OCI-LY1 (cell line): ENCODE measurements around the gene RASGEF1C.

Experiments used
- H2AFZ ChIP-seq: fragments of 200-600 bp; sonication (generic), shearing (Covaris generic); 2 replicates; pipeline ENCODE4 v1.6.0; 2014; ENCODE audit warnings: antibody characterized with exemption, mild to moderate bottlenecking, low read length
- H3F3A ChIP-seq: fragments of 200-600 bp; sonication (generic), shearing (Covaris generic); 2 replicates; pipeline ENCODE4 v1.6.0; 2014; ENCODE audit warnings: mild to moderate bottlenecking, antibody characterized with exemption, low read length, moderate library complexity; ENCODE audit not compliant: insufficient read depth
- H3K27ac ChIP-seq: fragments of 200-600 bp; sonication (generic); 2 replicates; pipeline ENCODE4 v1.5.1; 2014; ENCODE audit warnings: low read length, mixed run types, mild to moderate bottlenecking, low read depth; ENCODE audit not compliant: poor library complexity, severe bottlenecking
- H3K27me3 ChIP-seq: fragments of 200-600 bp; sonication (generic); 2 replicates; pipeline ENCODE4 v1.6.0; 2014; ENCODE audit warnings: antibody characterized with exemption, mild to moderate bottlenecking, low read length, moderate library complexity; ENCODE audit not compliant: insufficient read depth
- H3K36me3 ChIP-seq: fragments of 200-600 bp; sonication (generic); 2 replicates; pipeline ENCODE4 v1.6.1; 2014; ENCODE audit warnings: mild to moderate bottlenecking, antibody characterized with exemption, low read length, moderate library complexity, mixed read lengths; ENCODE audit not compliant: insufficient read depth
- H3K4me1 ChIP-seq: fragments of 200-600 bp; sonication (generic); 2 replicates; pipeline ENCODE4 v1.5.1; 2014; ENCODE audit warnings: mild to moderate bottlenecking, low read length, moderate library complexity; ENCODE audit not compliant: insufficient read depth, severe bottlenecking
- H3K4me2 ChIP-seq: fragments of 200-600 bp; sonication (generic), shearing (Covaris generic); 2 replicates; pipeline ENCODE4 v1.6.1; 2014; ENCODE audit warnings: low read length
- H3K4me3 ChIP-seq: fragments of 200-600 bp; sonication (generic); 2 replicates; pipeline ENCODE4 v1.5.1; 2014; ENCODE audit warnings: low read length, low read depth, mild to moderate bottlenecking, mixed read lengths; ENCODE audit not compliant: poor library complexity, severe bottlenecking
- H3K79me2 ChIP-seq: fragments of 200-600 bp; shearing (Covaris generic); 2 replicates; pipeline ENCODE4 v1.6.1; 2016; ENCODE audit warnings: mixed run types, low read length, mixed read lengths; ENCODE audit not compliant: insufficient read depth
- H3K9ac ChIP-seq: fragments of 200-600 bp; sonication (generic), shearing (Covaris generic); 2 replicates; pipeline ENCODE4 v1.6.1; 2014; ENCODE audit warnings: mild to moderate bottlenecking, low read length, mixed read lengths
- H3K9me2 ChIP-seq: fragments of 200-600 bp; sonication (generic), shearing (Covaris generic); 2 replicates; pipeline ENCODE4 v1.6.1; 2014; ENCODE audit warnings: low read depth, mild to moderate bottlenecking, low read length, mixed read lengths
- H3K9me3 ChIP-seq: fragments of 200-600 bp; shearing (Covaris generic); 2 replicates; pipeline ENCODE4 v1.6.1; 2014; ENCODE audit warnings: low read length, mixed read lengths
- H4K20me1 ChIP-seq: fragments of 200-600 bp; sonication (generic), shearing (Covaris generic); 2 replicates; pipeline ENCODE4 v1.6.0; 2016; ENCODE audit warnings: mild to moderate bottlenecking, low read length; ENCODE audit not compliant: insufficient read depth
- EZH2 ChIP-seq: fragments of 200-600 bp; sonication (generic), shearing (Covaris generic); IDR thresholded peaks from 2 replicates; pipeline ENCODE4 v1.8.0; 2017; ENCODE audit warnings: borderline replicate concordance, mixed run types, mild to moderate bottlenecking, antibody characterized with exemption, low read length, moderate library complexity, mixed read lengths
- TF ChIP-seq, protein P1 (sequence below): fragments of 200-600 bp; sonication (generic), shearing (Covaris generic); IDR thresholded peaks from 2 replicates; pipeline ENCODE4 v1.5.1; 2017; ENCODE audit warnings: mild to moderate bottlenecking, antibody characterized with exemption, low read length, moderate library complexity, mixed read lengths

Gene RASGEF1C

DNA sequence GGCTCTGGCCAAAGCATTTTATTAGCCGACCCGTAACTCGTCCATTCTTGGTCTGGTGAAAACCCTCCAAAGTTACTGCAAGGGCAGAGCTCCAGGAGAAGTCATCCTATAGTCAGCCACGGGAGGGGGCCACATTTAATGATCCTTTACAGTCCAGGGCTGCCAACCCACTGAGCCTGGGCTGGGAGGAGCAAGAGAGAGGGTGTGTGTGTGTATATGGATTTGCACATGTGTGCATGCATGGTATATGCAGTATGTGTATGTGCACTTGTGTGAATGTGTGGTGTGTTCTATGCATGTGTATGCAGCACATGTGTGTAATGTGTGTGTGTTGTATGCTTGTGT, 4.2 kb upstream of the RASGEF1C start:
- Histone ChIP-seq H3K79me2 (no peaks in the 10 kb centered on the region), H3K27me3 (no peaks in the 10 kb centered on the region), H4K20me1 (no peaks in the 10 kb centered on the region), H3K27ac (no peak overlapping the region), H3K9ac (no peak overlapping the region), H3F3A (no peaks in the 10 kb centered on the region), H3K9me2 (no peaks in the 10 kb centered on the region), H3K36me3 (no peaks in the 10 kb centered on the region), H3K4me2 (no peak overlapping the region), H3K4me1 (peaks cover 4% of the 10 kb centered on the region), H2AFZ (no peak overlapping the region), H3K9me3 (0 out of 2 replicates have a peak, but pooled peaks cover 2% of the 10 kb centered on the region), H3K4me3 (no peak overlapping the region)
- TF ChIP-seq, protein P1, sequence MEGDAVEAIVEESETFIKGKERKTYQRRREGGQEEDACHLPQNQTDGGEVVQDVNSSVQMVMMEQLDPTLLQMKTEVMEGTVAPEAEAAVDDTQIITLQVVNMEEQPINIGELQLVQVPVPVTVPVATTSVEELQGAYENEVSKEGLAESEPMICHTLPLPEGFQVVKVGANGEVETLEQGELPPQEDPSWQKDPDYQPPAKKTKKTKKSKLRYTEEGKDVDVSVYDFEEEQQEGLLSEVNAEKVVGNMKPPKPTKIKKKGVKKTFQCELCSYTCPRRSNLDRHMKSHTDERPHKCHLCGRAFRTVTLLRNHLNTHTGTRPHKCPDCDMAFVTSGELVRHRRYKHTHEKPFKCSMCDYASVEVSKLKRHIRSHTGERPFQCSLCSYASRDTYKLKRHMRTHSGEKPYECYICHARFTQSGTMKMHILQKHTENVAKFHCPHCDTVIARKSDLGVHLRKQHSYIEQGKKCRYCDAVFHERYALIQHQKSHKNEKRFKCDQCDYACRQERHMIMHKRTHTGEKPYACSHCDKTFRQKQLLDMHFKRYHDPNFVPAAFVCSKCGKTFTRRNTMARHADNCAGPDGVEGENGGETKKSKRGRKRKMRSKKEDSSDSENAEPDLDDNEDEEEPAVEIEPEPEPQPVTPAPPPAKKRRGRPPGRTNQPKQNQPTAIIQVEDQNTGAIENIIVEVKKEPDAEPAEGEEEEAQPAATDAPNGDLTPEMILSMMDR = no peak
- no peak for TF ChIP-seq EZH2

DNA sequence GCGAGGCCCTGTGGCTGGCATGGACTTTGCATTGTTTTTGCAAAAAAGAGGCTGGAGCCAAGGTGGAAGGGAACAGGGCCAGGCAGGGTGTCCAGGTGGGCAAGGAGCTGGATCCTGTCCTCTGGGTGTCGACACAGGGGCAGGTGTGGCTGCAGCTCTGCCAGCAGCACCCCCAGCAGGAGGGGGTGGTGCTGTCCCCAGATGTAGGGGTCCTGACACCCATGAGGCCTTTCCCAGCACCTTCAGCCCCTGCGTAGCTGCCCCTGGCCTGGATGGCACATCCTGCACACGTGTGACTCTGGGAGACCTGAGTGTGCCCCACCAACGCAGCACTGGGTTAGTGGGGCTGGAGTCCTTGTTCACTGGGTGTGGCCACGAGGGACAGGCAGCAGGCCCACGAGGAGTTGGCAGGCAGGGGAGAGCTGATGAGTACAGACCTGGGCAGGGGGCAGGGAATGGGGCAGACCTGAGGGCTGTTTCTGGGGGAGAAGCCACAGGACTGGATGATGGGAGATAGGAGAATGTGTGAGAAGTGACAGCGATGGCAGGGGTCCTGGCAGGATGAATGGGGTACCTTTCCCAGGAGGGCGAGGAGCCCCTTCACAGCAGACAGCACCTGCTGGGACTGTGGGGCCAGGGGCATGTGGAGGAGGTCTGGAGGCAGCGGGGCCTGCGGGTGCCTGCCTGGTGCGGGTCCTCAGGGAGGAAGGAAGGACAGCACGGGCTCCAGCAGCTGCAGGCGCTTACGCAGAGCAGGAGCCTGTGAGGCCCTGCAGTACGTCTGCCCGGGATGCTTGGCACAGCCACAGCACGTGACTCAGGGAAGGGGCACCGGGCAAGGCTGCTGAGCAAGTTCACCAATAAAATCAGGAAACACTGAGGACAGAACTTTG, 3.6 kb upstream of the RASGEF1C start:
- H2AFZ ChIP-seq = no peak overlapping the region
- no peaks in the 10 kb centered on the region for H3F3A ChIP-seq
- TF ChIP-seq EZH2 = no peak
- TF ChIP-seq, protein P1 = no peak
- H3K4me3 ChIP-seq = no peak overlapping the region
- no peak overlapping the region for H3K9ac ChIP-seq
- no peaks in the 10 kb centered on the region for H3K79me2 ChIP-seq
- 0 out of 2 replicates have a peak, but pooled peaks cover 4% of the 10 kb centered on the region for H3K27me3 ChIP-seq
- H3K4me2 ChIP-seq = no peak overlapping the region
- H3K4me1 ChIP-seq = peaks cover 4% of the 10 kb centered on the region
- H3K9me3 ChIP-seq = no peaks in the 10 kb centered on the region
- no peaks in the 10 kb centered on the region for H4K20me1 ChIP-seq
- no peak overlapping the region for H3K27ac ChIP-seq
- no peaks in the 10 kb centered on the region for H3K36me3 ChIP-seq
- H3K9me2 ChIP-seq = no peaks in the 10 kb centered on the region

DNA sequence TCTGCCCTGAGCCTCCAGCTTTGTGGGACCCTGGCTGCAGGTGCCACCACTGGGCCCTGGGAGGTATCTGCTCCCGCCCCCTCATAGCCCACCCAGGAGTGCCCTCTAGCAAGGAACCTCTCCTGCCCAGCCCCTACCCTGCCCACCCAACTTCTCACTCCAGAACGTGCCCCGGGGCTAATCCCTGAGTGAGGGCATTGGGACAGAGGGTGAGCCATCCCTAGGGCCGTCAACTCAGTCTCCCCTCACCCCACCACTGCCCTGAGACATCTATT, 2.7 kb upstream of the RASGEF1C start:
- H3K4me3 ChIP-seq = no peak overlapping the region
- H3K4me1 ChIP-seq = peaks cover 4% of the 10 kb centered on the region
- H3F3A ChIP-seq = no peaks in the 10 kb centered on the region
- no peak overlapping the region for H3K9ac ChIP-seq
- no peaks in the 10 kb centered on the region for H3K9me3 ChIP-seq
- H2AFZ ChIP-seq = no peak overlapping the region
- H3K79me2 ChIP-seq = no peaks in the 10 kb centered on the region
- H3K27ac ChIP-seq = no peak overlapping the region
- H3K27me3 ChIP-seq = 0 out of 2 replicates have a peak, but pooled peaks cover 4% of the 10 kb centered on the region
- H3K36me3 ChIP-seq = no peaks in the 10 kb centered on the region
- TF ChIP-seq, protein P1 = no peak
- no peak for TF ChIP-seq EZH2
- H3K4me2 ChIP-seq = no peak overlapping the region
- no peaks in the 10 kb centered on the region for H3K9me2 ChIP-seq
- H4K20me1 ChIP-seq = no peaks in the 10 kb centered on the region
